HCT116 (cell line): ENCODE results near the gene EIF3L. TPM values are rescaled to one million over a fixed set of nuclear protein-coding genes. Genes with fewer than 3 reads are reported as not detected.

Source experiments
- ATAC-seq: fragments of 200-7000 bp; cut with Tn5 transposase; 2 replicates; pipeline ENCODE4 v1.9.1; 2020; ENCODE audit warnings: mild to moderate bottlenecking, moderate library complexity
- BruUV-seq: library from RNA; stranded (reverse); fragments of 400-500 nt; replicated peaks from 2 replicates; lab custom pipeline; 2021; lab: Mats Ljungman, UMichigan
- CTCF ChIA-PET: fragments of 300-600 bp; sonication (Branson Sonifier 250); formaldehyde crosslinking; loops from one replicate; lab custom pipeline; 2021; ENCODE audit warnings: antibody characterized with exemption; lab: Charles Lee
- POLR2A ChIA-PET: fragments of 300-600, 350-600 bp; sonication (Branson Sonifier 250); formaldehyde crosslinking; loops from one replicate; lab custom pipeline; 2021; ENCODE audit warnings: antibody characterized with exemption; lab: Charles Lee
- RAD21 ChIA-PET, 2 experiments: fragments of 300-600 bp; sonication (Branson Sonifier 250); formaldehyde crosslinking; loops; one replicate each; lab custom pipeline; 2023; ENCODE audit warnings: low total read pairs in 2 of 2; ENCODE audit not compliant: uncharacterized antibody in 2 of 2, unreplicated experiment in 2 of 2, low non-redundant PET in 1 of 2; lab: Charles Lee
- DNase-seq: peaks from one replicate; pipeline ENCODE4 v3.0.0-alpha.2; 2010; ENCODE audit warnings: low read depth, low spot score
- H2AFZ ChIP-seq: fragments of 200-600 bp; shearing (Covaris generic), sonication (generic); 2 replicates; pipeline ENCODE4 v1.6.1; 2017; ENCODE audit warnings: low read depth, mixed run types, mixed read lengths, antibody characterized with exemption, low read length; ENCODE audit not compliant: poor library complexity, severe bottlenecking
- H3K27ac ChIP-seq: 2 replicates; pipeline ENCODE4 v1.5.1; 2012; ENCODE audit warnings: low read depth, low read length
- H3K27me3 ChIP-seq: fragments of 200-600 bp; sonication (generic); 2 replicates; pipeline ENCODE4 v1.6.1; 2016; ENCODE audit warnings: mixed run types, low read length, mixed read lengths; ENCODE audit not compliant: insufficient read depth
- H3K36me3 ChIP-seq, 2 experiments: fragments of 200-500 bp in 1 of 2; fragments of 200-600 bp in 1 of 2; sonication (Bioruptor generic) in 1 of 2; sonication (generic) in 1 of 2; 2 replicates each; pipeline versions ENCODE4 v1.5.1 to v1.6.1; 2014 to 2016; ENCODE audit warnings: low read length in 2 of 2, inconsistent platforms in 1 of 2, mixed read lengths in 1 of 2, mixed run types in 1 of 2; ENCODE audit not compliant: insufficient read depth in 2 of 2, control insufficient read depth in 1 of 2
- H3K4me1 ChIP-seq, 2 experiments: fragments of 200-600 bp in 1 of 2; sonication (generic) in 1 of 2; 2 replicates each; pipeline versions ENCODE4 v1.5.1 to v1.6.1; 2012 to 2017; ENCODE audit warnings: low read length in 2 of 2, inconsistent platforms in 1 of 2, mild to moderate bottlenecking in 1 of 2, mixed read lengths in 1 of 2, mixed run types in 1 of 2, moderate library complexity in 1 of 2; ENCODE audit not compliant: insufficient read depth in 2 of 2, control insufficient read depth in 1 of 2
- H3K4me2 ChIP-seq: fragments of 200-600 bp; sonication (generic); 2 replicates; pipeline ENCODE4 v1.6.1; 2017; ENCODE audit warnings: mixed run types, low read length, mixed read lengths
- H3K4me3 ChIP-seq, 2 experiments: fragments of 200-600 bp in 1 of 2; sonication (generic) in 1 of 2; replicated peaks in 1 of 2; 2 replicates each; pipeline ENCODE4 v1.5.1; 2011 to 2016; ENCODE audit warnings: low read length in 2 of 2, control low read depth in 1 of 2, low read depth in 1 of 2, mild to moderate bottlenecking in 1 of 2, mixed read lengths in 1 of 2, mixed run types in 1 of 2
- H3K79me2 ChIP-seq: fragments of 200-600 bp; sonication (generic); 2 replicates; pipeline ENCODE4 v1.6.1; 2017; ENCODE audit warnings: mild to moderate bottlenecking, mixed run types, low read length, moderate library complexity, mixed read lengths; ENCODE audit not compliant: insufficient read depth
- H3K9ac ChIP-seq: fragments of 200-600 bp; sonication (generic); 2 replicates; pipeline ENCODE4 v1.6.1; 2016; ENCODE audit warnings: low read length, mixed read lengths
- H3K9me2 ChIP-seq: fragments of 200-600 bp; sonication (generic), shearing (Covaris generic); 2 replicates; pipeline ENCODE4 v1.6.1; 2017; ENCODE audit warnings: mixed run types, mild to moderate bottlenecking, moderate library complexity; ENCODE audit not compliant: insufficient read depth
- H3K9me3 ChIP-seq, 2 experiments: fragments of 200-500 bp in 1 of 2; fragments of 200-600 bp in 1 of 2; sonication (Bioruptor generic) in 1 of 2; sonication (generic) in 1 of 2; 2 replicates each; pipeline ENCODE4 v1.6.1; 2014 to 2017; ENCODE audit warnings: low read length in 2 of 2, mixed read lengths in 2 of 2, inconsistent platforms in 1 of 2, low read depth in 1 of 2, mild to moderate bottlenecking in 1 of 2, mixed run types in 1 of 2, moderate library complexity in 1 of 2; ENCODE audit not compliant: control insufficient read depth in 1 of 2, insufficient read depth in 1 of 2
- H4K20me1 ChIP-seq: fragments of 200-600 bp; sonication (generic), shearing (Covaris generic); 2 replicates; pipeline ENCODE4 v1.6.1; 2017; ENCODE audit warnings: mixed run types, mild to moderate bottlenecking, moderate library complexity; ENCODE audit not compliant: insufficient read depth
- CTCF ChIP-seq, 3 experiments: fragments of 200-600 bp in 1 of 3; sonication (generic) in 1 of 3; IDR thresholded peaks in 2 of 3; conservative IDR thresholded peaks in 1 of 3; 2 replicates each; pipeline ENCODE4 v1.5.1; 2012 to 2017; ENCODE audit warnings: low read depth in 2 of 3, low read length in 2 of 3, antibody characterized with exemption in 1 of 3, borderline replicate concordance in 1 of 3, control low read depth in 1 of 3, mild to moderate bottlenecking in 1 of 3, mixed read lengths in 1 of 3, mixed run types in 1 of 3, moderate library complexity in 1 of 3; ENCODE audit not compliant: insufficient read depth in 1 of 3
- EGR1 ChIP-seq: IDR thresholded peaks from 2 replicates; pipeline ENCODE4 v1.6.1; 2012; ENCODE audit warnings: low read depth
- ELF1 ChIP-seq: IDR thresholded peaks from 2 replicates; pipeline ENCODE4 v1.6.1; 2012; ENCODE audit warnings: low read depth, borderline replicate concordance
- EZH2 ChIP-seq: fragments of 200-600 bp; sonication (generic); IDR thresholded peaks from 2 replicates; pipeline ENCODE4 v1.6.1; 2017; ENCODE audit warnings: antibody characterized with exemption, mixed run types
- EZH2phosphoT487 ChIP-seq: fragments of 200-600 bp; IDR thresholded peaks from 2 replicates; pipeline ENCODE4 v1.6.1; 2018; ENCODE audit warnings: antibody characterized with exemption, borderline replicate concordance
- JUND ChIP-seq: IDR thresholded peaks from 2 replicates; pipeline ENCODE4 v1.6.1; 2012
- MAX ChIP-seq: IDR thresholded peaks from 2 replicates; pipeline ENCODE4 v1.6.1; 2012
- POLR2A ChIP-seq: IDR thresholded peaks from 2 replicates; pipeline ENCODE4 v1.7.0; 2011; ENCODE audit warnings: borderline replicate concordance; ENCODE audit not compliant: insufficient read depth, insufficient read length; ENCODE audit errors: extremely low read depth
- RAD21 ChIP-seq: IDR thresholded peaks from 2 replicates; pipeline ENCODE4 v1.6.1; 2012; ENCODE audit warnings: low read depth, mild to moderate bottlenecking
- REST ChIP-seq: IDR thresholded peaks from 2 replicates; pipeline ENCODE4 v1.6.1; 2012; ENCODE audit warnings: low read depth
- SRF ChIP-seq: IDR thresholded peaks from 2 replicates; pipeline ENCODE4 v1.6.1; 2012; ENCODE audit warnings: low read depth
- TCF7L2 ChIP-seq: IDR thresholded peaks from 2 replicates; pipeline ENCODE4 v1.7.0; 2011; ENCODE audit warnings: borderline replicate concordance, inconsistent platforms; ENCODE audit not compliant: insufficient read depth, insufficient read length; ENCODE audit errors: extremely low read depth
- YY1 ChIP-seq: IDR thresholded peaks from 2 replicates; pipeline ENCODE4 v1.6.1; 2011; ENCODE audit warnings: low read length, low read depth, moderate library complexity, mild to moderate bottlenecking; ENCODE audit not compliant: insufficient replicate concordance; ENCODE audit errors: extremely low read depth
- ZBTB33 ChIP-seq: IDR thresholded peaks from 2 replicates; pipeline ENCODE4 v1.6.1; 2011; ENCODE audit warnings: mild to moderate bottlenecking, low read length, moderate library complexity; ENCODE audit not compliant: insufficient replicate concordance; ENCODE audit errors: extremely low read depth
- ZNF274 ChIP-seq: fragments of 200-500 bp; sonication (Bioruptor generic); IDR thresholded peaks from 2 replicates; pipeline ENCODE4 v1.6.1; 2014; ENCODE audit warnings: mild to moderate bottlenecking, low read depth, low read length, inconsistent platforms
- intact Hi-C: fragments of 100-400 bp; cut with micrococcal nuclease; formaldehyde crosslinking; loops from 2 replicates; pipeline ENCODE4 v1.10.0; 2022
- total RNA-seq: library from RNA; stranded (reverse); gene quantifications from one replicate; pipeline ENCODE4 v1.2.1, GENCODE V29; 2021; ENCODE audit not compliant: unreplicated experiment

The EIF3L gene
- total RNA-seq, 1 experiment from 2014 or later = 687 TPM

- Histone ChIP-seq H3K79me2 (peaks cover 7% of the 10 kb centered on the region; the same call in 1 of the 2 replicates), H3K4me2 (no peak overlapping the region), H2AFZ (no peak overlapping the region), H3K4me1 (peaks cover 4 to 9% of the 10 kb centered on the region in 2 experiments; a peak in 3 of 4 replicates)
- POLR2A ChIA-PET = interaction anchor here (1.2 kb wide), 1 partner anchor 8 kb away, joined by 4 read pairs; the partner anchor contains the start of gene GCAT
- no peak for ATAC-seq
- TF ChIP-seq JUND (no peak), ZBTB33 (no peak), EZH2phosphoT487 (no peak), EGR1 (no peak), MAX (no peak), ZNF274 (no peak), ELF1 (no peak), TCF7L2 (no peak), RAD21 (no peak), YY1 (no peak), REST (no peak), EZH2 (no peak), POLR2A (no peak), SRF (no peak), CTCF (IDR thresholded peaks at IDR 0.05 in 2 of 3, conservative IDR thresholded peaks at IDR 0.05 in 1 of 3; ENCODE audit: borderline replicate concordance in 1 of 3, insufficient read depth in 1 of 3, low read depth in 2 of 3, low read length in 2 of 3) (no peak)
- TF ChIP-seq, all 23 proteins: peak for 0
- no peak for DNase-seq
- Histone ChIP-seq H3K36me3 (peaks cover 5 to 15% of the 10 kb centered on the region in 2 experiments; a peak in 3 of 4 replicates), H3K27me3 (no peaks in the 10 kb centered on the region), H3K9me3 (no peaks in the 10 kb centered on the region), H3K9ac (no peak overlapping the region), H3K4me3 (no peak overlapping the region), H4K20me1 (no peaks in the 10 kb centered on the region), H3K9me2 (no peaks in the 10 kb centered on the region), H3K27ac (no peak overlapping the region)
- RAD21 ChIA-PET = no interaction called here
- no TSS peak for BruUV-seq
- intact Hi-C loops = no loop called here
- CTCF ChIA-PET = interaction anchor here (4.8 kb wide), 1 partner anchor 47 kb away, joined by 33 read pairs; no protein-coding TSS in a partner anchor
Measured at GRCh38 chr22:37815593-37815992, 33.6 kb upstream of the EIF3L start.
